ENCODE measurements around the gene TDRD12.

TDRD12 gene

GRCh38 chr19:32809754-32810153, 90.2 kb downstream of the TDRD12 start:
- TF ChIP-seq MAX (IDR thresholded peaks at IDR 0.05; ENCODE audit: low read depth, low read length), result no peak
- no peak for TF ChIP-seq MYC (IDR thresholded peaks at IDR 0.05; ENCODE audit: low read depth, low read length)
- TF ChIP-seq POLR2A (IDR thresholded peaks at IDR 0.05; ENCODE audit: extremely low read depth, insufficient read length), result no peak
- TF ChIP-seq, protein P1, sequence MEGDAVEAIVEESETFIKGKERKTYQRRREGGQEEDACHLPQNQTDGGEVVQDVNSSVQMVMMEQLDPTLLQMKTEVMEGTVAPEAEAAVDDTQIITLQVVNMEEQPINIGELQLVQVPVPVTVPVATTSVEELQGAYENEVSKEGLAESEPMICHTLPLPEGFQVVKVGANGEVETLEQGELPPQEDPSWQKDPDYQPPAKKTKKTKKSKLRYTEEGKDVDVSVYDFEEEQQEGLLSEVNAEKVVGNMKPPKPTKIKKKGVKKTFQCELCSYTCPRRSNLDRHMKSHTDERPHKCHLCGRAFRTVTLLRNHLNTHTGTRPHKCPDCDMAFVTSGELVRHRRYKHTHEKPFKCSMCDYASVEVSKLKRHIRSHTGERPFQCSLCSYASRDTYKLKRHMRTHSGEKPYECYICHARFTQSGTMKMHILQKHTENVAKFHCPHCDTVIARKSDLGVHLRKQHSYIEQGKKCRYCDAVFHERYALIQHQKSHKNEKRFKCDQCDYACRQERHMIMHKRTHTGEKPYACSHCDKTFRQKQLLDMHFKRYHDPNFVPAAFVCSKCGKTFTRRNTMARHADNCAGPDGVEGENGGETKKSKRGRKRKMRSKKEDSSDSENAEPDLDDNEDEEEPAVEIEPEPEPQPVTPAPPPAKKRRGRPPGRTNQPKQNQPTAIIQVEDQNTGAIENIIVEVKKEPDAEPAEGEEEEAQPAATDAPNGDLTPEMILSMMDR (IDR thresholded peaks at IDR 0.05; ENCODE audit: low read depth, low read length), result no peak
- no peak overlapping the region for H3K4me3 ChIP-seq (ENCODE audit: low read depth, low read length)
- no peak for DNase-seq (ENCODE audit: low read depth)

DNA sequence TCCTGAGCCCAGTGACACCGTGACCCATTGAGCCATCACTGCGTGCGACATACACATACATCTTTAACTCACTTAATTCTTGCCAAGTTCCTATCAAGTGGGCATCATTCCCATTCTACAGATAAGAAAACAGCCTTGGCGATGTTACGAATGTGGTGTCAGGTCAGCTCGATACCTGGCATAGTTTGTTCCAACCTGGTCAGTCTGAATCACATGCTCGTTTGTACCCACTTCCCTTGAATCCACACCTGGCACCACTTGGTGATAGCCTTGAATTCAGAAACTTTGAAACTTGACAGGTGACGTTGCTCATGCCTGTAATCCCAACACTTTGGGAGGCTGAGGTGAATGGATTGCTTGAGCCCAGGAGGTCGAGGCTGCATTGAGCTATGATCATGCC, 90.9 kb downstream of the TDRD12 start:
- TF ChIP-seq MAX (IDR thresholded peaks at IDR 0.05; ENCODE audit: low read depth, low read length), result no peak
- no peak for TF ChIP-seq POLR2A (IDR thresholded peaks at IDR 0.05; ENCODE audit: extremely low read depth, insufficient read length)
- DNase-seq (ENCODE audit: low read depth), result no peak
- no peak overlapping the region for H3K4me3 ChIP-seq (ENCODE audit: low read depth, low read length)

DNA sequence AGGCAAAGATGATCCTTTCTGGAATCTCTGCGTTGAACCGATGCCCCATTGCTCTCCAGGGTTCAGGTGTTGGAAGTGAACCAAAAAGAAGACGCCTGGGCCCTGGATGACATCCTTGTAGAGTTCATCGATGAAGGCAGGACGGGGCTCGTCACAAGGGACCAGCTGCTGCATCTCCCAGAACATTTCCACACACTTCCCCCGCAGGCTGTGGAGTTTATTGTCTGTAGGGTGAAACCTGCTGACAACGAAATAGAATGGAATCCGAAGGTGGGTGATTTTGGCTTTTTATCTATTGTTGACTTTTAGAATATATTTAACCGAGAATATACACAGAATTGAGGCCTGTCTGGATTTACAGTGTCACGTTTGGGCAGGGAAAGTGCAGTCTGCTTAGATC, 91.6 kb downstream of the TDRD12 start:
- H3K4me3 ChIP-seq (ENCODE audit: low read depth, low read length), result no peak overlapping the region
- no peak for DNase-seq (ENCODE audit: low read depth)
- TF ChIP-seq MAX (IDR thresholded peaks at IDR 0.05; ENCODE audit: low read depth, low read length), result no peak
- no peak for TF ChIP-seq POLR2A (IDR thresholded peaks at IDR 0.05; ENCODE audit: extremely low read depth, insufficient read length)
- no peak for TF ChIP-seq MYC (IDR thresholded peaks at IDR 0.05; ENCODE audit: low read depth, low read length)
- TF ChIP-seq, protein P1 (IDR thresholded peaks at IDR 0.05; ENCODE audit: low read depth, low read length), result no peak

- H3K4me3 ChIP-seq (ENCODE audit: low read depth, low read length), result no peak overlapping the region
- TF ChIP-seq MYC (IDR thresholded peaks at IDR 0.05; ENCODE audit: low read depth, low read length), result no peak
- no peak for TF ChIP-seq POLR2A (IDR thresholded peaks at IDR 0.05; ENCODE audit: extremely low read depth, insufficient read length)
- no peak for TF ChIP-seq MAX (IDR thresholded peaks at IDR 0.05; ENCODE audit: low read depth, low read length)
- TF ChIP-seq, protein P1 (IDR thresholded peaks at IDR 0.05; ENCODE audit: low read depth, low read length), result no peak
- DNase-seq (ENCODE audit: low read depth), result no peak
Measured at GRCh38 chr19:32812036-32812435, 92.5 kb downstream of the TDRD12 start.

- H3K4me3 ChIP-seq (ENCODE audit: low read depth, low read length), result no peak overlapping the region
- no peak for TF ChIP-seq MYC (IDR thresholded peaks at IDR 0.05; ENCODE audit: low read depth, low read length)
- TF ChIP-seq, protein P1 (IDR thresholded peaks at IDR 0.05; ENCODE audit: low read depth, low read length), result no peak
- no peak for TF ChIP-seq MAX (IDR thresholded peaks at IDR 0.05; ENCODE audit: low read depth, low read length)
- no peak for TF ChIP-seq POLR2A (IDR thresholded peaks at IDR 0.05; ENCODE audit: extremely low read depth, insufficient read length)
- DNase-seq (ENCODE audit: low read depth), result no peak
Measured at GRCh38 chr19:32812571-32812970, 93.0 kb downstream of the TDRD12 start.

GRCh38 chr19:32813862-32814425, 94.4 kb downstream of the TDRD12 start:
- no peak for TF ChIP-seq MAX (IDR thresholded peaks at IDR 0.05; ENCODE audit: low read depth, low read length)
- no peak for TF ChIP-seq MYC (IDR thresholded peaks at IDR 0.05; ENCODE audit: low read depth, low read length)
- TF ChIP-seq, protein P1 (IDR thresholded peaks at IDR 0.05; ENCODE audit: low read depth, low read length), result no peak
- TF ChIP-seq POLR2A (IDR thresholded peaks at IDR 0.05; ENCODE audit: extremely low read depth, insufficient read length), result no peak
- H3K4me3 ChIP-seq (ENCODE audit: low read depth, low read length), result no peak overlapping the region
- no peak for DNase-seq (ENCODE audit: low read depth)

All from NB4 (cell line).